Measurements from ENCODE around the gene NAALADL2.

DNA sequence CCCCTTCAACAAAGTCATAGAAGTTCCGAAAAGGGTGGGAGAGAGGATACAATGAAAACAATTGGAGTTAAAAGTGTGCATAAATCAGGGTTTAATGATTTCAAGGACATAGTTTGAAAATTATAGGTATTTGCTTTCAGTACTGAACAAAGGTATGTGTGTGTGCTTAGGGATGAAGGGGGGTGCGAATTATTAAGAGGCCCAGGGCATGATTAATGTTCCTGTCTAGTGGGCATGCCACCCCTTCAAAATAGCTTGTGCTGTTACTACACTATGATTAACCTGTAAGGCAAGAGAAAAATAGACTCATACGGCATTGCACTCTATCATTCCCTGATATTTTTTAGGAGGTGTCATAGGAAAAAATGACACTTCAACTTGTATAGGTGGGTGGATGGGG lies 731.6 kb downstream of the NAALADL2 start:
- TF ChIP-seq POLR2AphosphoS5 (IDR thresholded peaks at IDR 0.05) (no peak), POLR2A (IDR thresholded peaks at IDR 0.05; ENCODE audit: low read depth) (no peak), EP300 (IDR thresholded peaks at IDR 0.05) (no peak)
- TF ChIP-seq, protein P1, sequence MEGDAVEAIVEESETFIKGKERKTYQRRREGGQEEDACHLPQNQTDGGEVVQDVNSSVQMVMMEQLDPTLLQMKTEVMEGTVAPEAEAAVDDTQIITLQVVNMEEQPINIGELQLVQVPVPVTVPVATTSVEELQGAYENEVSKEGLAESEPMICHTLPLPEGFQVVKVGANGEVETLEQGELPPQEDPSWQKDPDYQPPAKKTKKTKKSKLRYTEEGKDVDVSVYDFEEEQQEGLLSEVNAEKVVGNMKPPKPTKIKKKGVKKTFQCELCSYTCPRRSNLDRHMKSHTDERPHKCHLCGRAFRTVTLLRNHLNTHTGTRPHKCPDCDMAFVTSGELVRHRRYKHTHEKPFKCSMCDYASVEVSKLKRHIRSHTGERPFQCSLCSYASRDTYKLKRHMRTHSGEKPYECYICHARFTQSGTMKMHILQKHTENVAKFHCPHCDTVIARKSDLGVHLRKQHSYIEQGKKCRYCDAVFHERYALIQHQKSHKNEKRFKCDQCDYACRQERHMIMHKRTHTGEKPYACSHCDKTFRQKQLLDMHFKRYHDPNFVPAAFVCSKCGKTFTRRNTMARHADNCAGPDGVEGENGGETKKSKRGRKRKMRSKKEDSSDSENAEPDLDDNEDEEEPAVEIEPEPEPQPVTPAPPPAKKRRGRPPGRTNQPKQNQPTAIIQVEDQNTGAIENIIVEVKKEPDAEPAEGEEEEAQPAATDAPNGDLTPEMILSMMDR (IDR thresholded peaks at IDR 0.05) = no peak
